Measurements from ENCODE around the gene CDC40. TPM values are rescaled to one million over a fixed set of nuclear protein-coding genes. Genes with fewer than 3 reads are reported as not detected.
A peak's percentile ranks its signal among the peaks of the same experiment; 100 is the strongest.

Gene CDC40
- total RNA-seq, 1 donor from 2014 or later = 23.2 TPM

DNA sequence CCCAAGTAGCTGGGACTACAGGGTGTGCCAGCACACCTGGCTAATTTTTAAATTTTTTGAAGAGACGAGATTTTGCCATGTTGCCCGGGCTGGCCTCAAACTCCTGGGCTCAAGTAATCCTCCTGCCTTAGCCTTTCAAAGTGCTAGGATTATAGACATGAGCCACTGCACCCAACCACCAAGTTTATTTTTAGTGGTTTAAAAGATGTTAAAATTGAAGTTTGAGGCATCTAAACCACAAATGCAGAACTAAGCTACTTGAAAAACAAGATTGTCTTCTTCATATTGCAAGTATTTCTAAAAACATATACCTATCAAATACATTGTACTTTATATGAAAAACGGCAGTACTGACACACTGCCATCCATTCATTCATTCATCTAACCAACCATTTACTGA is 32.4 kb upstream of the CDC40 start:
- no peak for DNase-seq (ENCODE audit: low spot score)
- H3K4me1 Mint-ChIP-seq (ENCODE audit: unreplicated experiment) = no peaks in the 10 kb centered on the region
- no peaks in the 10 kb centered on the region for H3K9me3 Mint-ChIP-seq (ENCODE audit: unreplicated experiment)
- TF ChIP-seq, protein P1, sequence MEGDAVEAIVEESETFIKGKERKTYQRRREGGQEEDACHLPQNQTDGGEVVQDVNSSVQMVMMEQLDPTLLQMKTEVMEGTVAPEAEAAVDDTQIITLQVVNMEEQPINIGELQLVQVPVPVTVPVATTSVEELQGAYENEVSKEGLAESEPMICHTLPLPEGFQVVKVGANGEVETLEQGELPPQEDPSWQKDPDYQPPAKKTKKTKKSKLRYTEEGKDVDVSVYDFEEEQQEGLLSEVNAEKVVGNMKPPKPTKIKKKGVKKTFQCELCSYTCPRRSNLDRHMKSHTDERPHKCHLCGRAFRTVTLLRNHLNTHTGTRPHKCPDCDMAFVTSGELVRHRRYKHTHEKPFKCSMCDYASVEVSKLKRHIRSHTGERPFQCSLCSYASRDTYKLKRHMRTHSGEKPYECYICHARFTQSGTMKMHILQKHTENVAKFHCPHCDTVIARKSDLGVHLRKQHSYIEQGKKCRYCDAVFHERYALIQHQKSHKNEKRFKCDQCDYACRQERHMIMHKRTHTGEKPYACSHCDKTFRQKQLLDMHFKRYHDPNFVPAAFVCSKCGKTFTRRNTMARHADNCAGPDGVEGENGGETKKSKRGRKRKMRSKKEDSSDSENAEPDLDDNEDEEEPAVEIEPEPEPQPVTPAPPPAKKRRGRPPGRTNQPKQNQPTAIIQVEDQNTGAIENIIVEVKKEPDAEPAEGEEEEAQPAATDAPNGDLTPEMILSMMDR (IDR thresholded peaks at IDR 0.05; ENCODE audit: unreplicated experiment) = no peak
- H3K36me3 Mint-ChIP-seq (ENCODE audit: low read depth, unreplicated experiment) = peaks cover 13% of the 10 kb centered on the region
- no peak overlapping the region for H3K4me3 Mint-ChIP-seq (ENCODE audit: unreplicated experiment)
- H3K27ac Mint-ChIP-seq (ENCODE audit: unreplicated experiment) = no peak overlapping the region
- H3K27me3 Mint-ChIP-seq (ENCODE audit: unreplicated experiment) = no peaks in the 10 kb centered on the region

DNA sequence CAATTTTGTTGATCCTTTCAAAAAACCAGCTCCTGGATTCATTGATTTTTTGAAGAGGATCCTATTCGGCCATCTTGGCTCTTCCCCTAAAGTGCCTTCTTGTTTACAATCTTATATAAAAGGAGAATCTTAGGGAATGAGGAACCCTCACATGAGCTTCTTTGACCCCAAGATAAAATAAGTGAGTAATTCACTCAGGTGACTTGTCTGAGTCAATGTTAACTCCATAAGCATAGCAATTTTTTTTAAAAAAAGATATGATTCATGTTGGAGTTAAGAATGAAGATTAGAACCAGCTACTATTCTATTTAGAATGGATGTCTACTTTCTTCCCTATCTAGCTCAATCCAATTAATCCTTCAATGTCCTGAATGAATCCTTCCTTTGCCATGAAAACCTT is 21.7 kb upstream of the CDC40 start:
- H3K4me1 Mint-ChIP-seq (ENCODE audit: unreplicated experiment) = no peaks in the 10 kb centered on the region
- TF ChIP-seq, protein P1 (IDR thresholded peaks at IDR 0.05; ENCODE audit: unreplicated experiment) = no peak
- no peaks in the 10 kb centered on the region for H3K9me3 Mint-ChIP-seq (ENCODE audit: unreplicated experiment)
- no peak for DNase-seq (ENCODE audit: low spot score)
- H3K4me3 Mint-ChIP-seq (ENCODE audit: unreplicated experiment) = no peak overlapping the region
- H3K36me3 Mint-ChIP-seq (ENCODE audit: low read depth, unreplicated experiment) = peaks cover 10% of the 10 kb centered on the region
- no peaks in the 10 kb centered on the region for H3K27me3 Mint-ChIP-seq (ENCODE audit: unreplicated experiment)
- H3K27ac Mint-ChIP-seq (ENCODE audit: unreplicated experiment) = no peak overlapping the region

DNA sequence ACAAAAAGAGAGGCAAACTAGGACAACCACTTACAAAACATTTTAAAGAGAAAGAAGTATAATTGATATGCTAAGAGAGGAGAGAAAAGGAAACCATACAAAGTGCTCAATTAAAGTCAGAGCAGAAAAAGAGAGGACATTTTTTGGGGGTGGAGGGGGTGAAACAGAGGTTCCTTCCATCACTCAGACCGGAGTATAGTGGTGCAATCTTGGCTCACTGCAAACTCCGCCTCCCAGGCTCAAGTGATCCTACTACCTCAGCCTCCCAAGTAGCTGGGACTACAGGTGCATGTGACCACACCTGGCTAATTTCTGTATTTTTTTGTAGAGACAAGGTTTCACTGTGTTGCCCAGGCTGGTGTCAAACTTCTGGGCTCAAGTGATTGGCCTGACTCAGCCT is 10.1 kb upstream of the CDC40 start:
- DNase-seq (ENCODE audit: low spot score) = no peak
- Mint-ChIP-seq H3K9me3 (ENCODE audit: unreplicated experiment) (no peaks in the 10 kb centered on the region), H3K27me3 (ENCODE audit: unreplicated experiment) (no peaks in the 10 kb centered on the region), H3K4me3 (ENCODE audit: unreplicated experiment) (no peak overlapping the region), H3K4me1 (ENCODE audit: unreplicated experiment) (peaks cover 10% of the 10 kb centered on the region), H3K36me3 (ENCODE audit: low read depth, unreplicated experiment) (no peaks in the 10 kb centered on the region), H3K27ac (ENCODE audit: unreplicated experiment) (no peak overlapping the region)
- TF ChIP-seq, protein P1 (IDR thresholded peaks at IDR 0.05; ENCODE audit: unreplicated experiment) = no peak

DNA sequence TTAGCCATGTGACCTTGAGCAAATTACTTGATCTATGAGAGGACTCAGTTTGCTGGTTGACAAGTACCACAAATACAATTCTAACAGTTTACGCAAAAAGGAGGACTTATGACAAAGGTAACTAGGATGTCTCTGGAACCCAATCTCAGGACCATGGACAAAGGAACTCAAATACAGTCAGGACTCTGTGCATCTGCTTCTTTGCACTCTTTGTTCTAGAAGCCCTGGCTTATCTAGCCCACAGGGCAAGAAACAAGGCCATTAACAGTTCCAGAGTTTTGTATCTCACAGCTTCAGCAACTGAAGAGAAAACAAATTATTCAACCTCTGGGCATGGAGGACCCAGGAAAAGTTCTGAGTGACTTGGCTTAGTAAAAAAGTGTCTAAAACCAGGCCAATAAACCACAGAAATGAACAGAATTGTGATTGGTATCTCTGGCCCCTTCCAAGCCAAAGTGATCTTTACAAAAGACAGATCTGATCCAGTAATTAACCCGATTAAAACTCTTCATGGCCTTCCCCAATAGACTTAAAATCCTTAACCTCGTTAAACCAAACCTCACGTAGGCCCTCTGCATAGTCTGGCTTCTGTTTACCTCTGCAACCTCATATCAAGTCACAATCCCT is 6.6 kb upstream of the CDC40 start:
- TF ChIP-seq, protein P1 (IDR thresholded peaks at IDR 0.05; ENCODE audit: unreplicated experiment) = no peak
- Mint-ChIP-seq H3K36me3 (ENCODE audit: low read depth, unreplicated experiment) (peaks cover 4% of the 10 kb centered on the region), H3K27ac (ENCODE audit: unreplicated experiment) (no peak overlapping the region), H3K9me3 (ENCODE audit: unreplicated experiment) (no peaks in the 10 kb centered on the region), H3K4me1 (ENCODE audit: unreplicated experiment) (peaks cover 24% of the 10 kb centered on the region), H3K4me3 (ENCODE audit: unreplicated experiment) (no peak overlapping the region), H3K27me3 (ENCODE audit: unreplicated experiment) (peaks cover 4% of the 10 kb centered on the region)
- no peak for DNase-seq (ENCODE audit: low spot score)

DNA sequence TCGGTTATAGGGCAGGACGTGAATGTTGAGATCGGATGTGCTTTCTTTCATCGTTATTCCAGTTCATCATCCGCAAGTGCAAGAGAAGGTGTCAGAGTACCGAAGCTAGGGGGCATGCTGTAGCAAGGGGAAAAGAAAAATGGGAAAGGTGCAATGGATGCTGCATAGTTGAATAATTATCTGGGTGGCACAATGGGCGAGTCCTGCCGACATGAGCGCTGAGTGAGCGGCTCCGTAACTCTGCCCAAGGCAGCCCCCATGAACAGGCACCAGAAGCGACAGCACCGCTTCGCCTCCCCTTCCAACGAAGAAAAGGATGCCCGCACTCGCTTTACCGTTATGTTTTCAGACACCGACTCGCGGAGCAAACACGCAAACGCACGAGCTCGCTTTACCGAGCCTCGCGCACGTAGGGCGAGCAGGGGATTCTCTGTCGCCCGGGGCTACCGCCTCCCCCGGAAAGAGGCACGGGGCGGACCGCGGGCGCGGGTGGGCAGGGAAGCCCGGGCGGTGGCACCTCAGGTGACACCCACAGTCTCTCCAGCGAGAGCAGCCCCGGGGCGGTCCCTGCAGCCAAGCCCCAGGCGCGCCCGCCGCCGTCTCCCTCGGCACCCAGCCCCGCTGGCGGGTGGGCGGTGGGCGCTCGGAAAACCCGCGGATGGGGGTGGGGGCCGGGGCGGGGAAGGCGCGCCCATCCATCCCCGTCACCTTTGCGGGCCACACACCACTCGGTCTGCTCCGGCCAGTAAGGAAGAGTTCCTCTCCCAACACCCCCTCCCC is 1.4 kb upstream of the CDC40 start:
- DNase-seq (ENCODE audit: low spot score) = peak; percentile 36
- H3K36me3 Mint-ChIP-seq (ENCODE audit: low read depth, unreplicated experiment) = peaks cover 6% of the 10 kb centered on the region
- H3K27ac Mint-ChIP-seq (ENCODE audit: unreplicated experiment) = peak overlapping the region; percentile 68
- H3K9me3 Mint-ChIP-seq (ENCODE audit: unreplicated experiment) = no peaks in the 10 kb centered on the region
- peaks cover 27% of the 10 kb centered on the region for H3K4me1 Mint-ChIP-seq (ENCODE audit: unreplicated experiment)
- H3K27me3 Mint-ChIP-seq (ENCODE audit: unreplicated experiment) = peaks cover 7% of the 10 kb centered on the region
- TF ChIP-seq, protein P1 (IDR thresholded peaks at IDR 0.05; ENCODE audit: unreplicated experiment) = peak; percentile 16
- H3K4me3 Mint-ChIP-seq (ENCODE audit: unreplicated experiment) = peak overlapping the region; percentile 97

All from endothelial cell (in vitro differentiated cells).